HG03342 (cell line): Measurements from ENCODE around the gene HMCN2.

Experiments used
- ATAC-seq: cut with Tn5 transposase; IDR thresholded peaks from one replicate; pipeline ENCODE4 v1.9.1; 2021; ENCODE audit warnings: mild to moderate bottlenecking, moderate library complexity; ENCODE audit not compliant: unreplicated experiment

The HMCN2 gene

GRCh38 chr9:130265431-130266235 lies at the start of gene HMCN2:
HMCN2 (plus strand) TSS chr9:130265760; CDS start chr9:130265879, 119 bp downstream.
- ATAC-seq = no peak

- no peak for ATAC-seq
Measured at GRCh38 chr9:130217838-130218237, 47.7 kb upstream of the HMCN2 start.

GRCh38 chr9:130219661-130220096 lies 45.9 kb upstream of the HMCN2 start:
- ATAC-seq = no peak

GRCh38 chr9:130220352-130220751 lies 45.2 kb upstream of the HMCN2 start:
- ATAC-seq = no peak

GRCh38 chr9:130222833-130223232 lies 42.7 kb upstream of the HMCN2 start:
- ATAC-seq = no peak

- no peak for ATAC-seq
Measured at GRCh38 chr9:130225071-130225470, 40.5 kb upstream of the HMCN2 start.

GRCh38 chr9:130225586-130225985 lies 40.0 kb upstream of the HMCN2 start:
- ATAC-seq = no peak

GRCh38 chr9:130226112-130226511 lies 39.4 kb upstream of the HMCN2 start:
- no peak for ATAC-seq

- no peak for ATAC-seq
Measured at GRCh38 chr9:130227833-130228232, 37.7 kb upstream of the HMCN2 start.

GRCh38 chr9:130229759-130230158 lies 35.8 kb upstream of the HMCN2 start:
- ATAC-seq = no peak

GRCh38 chr9:130230631-130231030 lies 34.9 kb upstream of the HMCN2 start:
- ATAC-seq = no peak

GRCh38 chr9:130232899-130233586 lies 32.5 kb upstream of the HMCN2 start:
- no peak for ATAC-seq

- ATAC-seq = no peak
Measured at GRCh38 chr9:130233587-130233945, 32.0 kb upstream of the HMCN2 start.

- no peak for ATAC-seq
Measured at GRCh38 chr9:130234340-130235260, 31.0 kb upstream of the HMCN2 start.

GRCh38 chr9:130235558-130236435 lies 29.8 kb upstream of the HMCN2 start:
- ATAC-seq = no peak

- no peak for ATAC-seq
Measured at GRCh38 chr9:130236436-130236985, 29.0 kb upstream of the HMCN2 start.

GRCh38 chr9:130237076-130237475 lies 28.5 kb upstream of the HMCN2 start:
- no peak for ATAC-seq

GRCh38 chr9:130237763-130238524 lies 27.6 kb upstream of the HMCN2 start:
- ATAC-seq = no peak

- no peak for ATAC-seq
Measured at GRCh38 chr9:130239363-130239695, 26.2 kb upstream of the HMCN2 start.
